ENCODE data around the gene PLS1.
A peak's percentile ranks its signal among the peaks of the same experiment; 100 is the strongest.
"Not testable (repeated sequence)": the region's sequence is repeated elsewhere in the genome, so short reads cannot be mapped to it uniquely, and the experiment has no call there.

PLS1 gene

GRCh38 chr3:142663865-142664264, 67.7 kb downstream of the PLS1 start:
- DNase-seq (ENCODE audit: low read depth, low spot score) = no peak
- no peak overlapping the region for H3K4me3 ChIP-seq (ENCODE audit: low read length)

- no peak for DNase-seq (ENCODE audit: low read depth, low spot score)
- H3K4me3 ChIP-seq (ENCODE audit: low read length) = no peak overlapping the region
These were observed 68.1 kb downstream of the PLS1 start for GRCh38 chr3:142664311-142664710.

- H3K4me3 ChIP-seq (ENCODE audit: low read length) = no peak overlapping the region
- DNase-seq (ENCODE audit: low read depth, low spot score) = no peak
These were observed 68.6 kb downstream of the PLS1 start for GRCh38 chr3:142664819-142665218.

DNA sequence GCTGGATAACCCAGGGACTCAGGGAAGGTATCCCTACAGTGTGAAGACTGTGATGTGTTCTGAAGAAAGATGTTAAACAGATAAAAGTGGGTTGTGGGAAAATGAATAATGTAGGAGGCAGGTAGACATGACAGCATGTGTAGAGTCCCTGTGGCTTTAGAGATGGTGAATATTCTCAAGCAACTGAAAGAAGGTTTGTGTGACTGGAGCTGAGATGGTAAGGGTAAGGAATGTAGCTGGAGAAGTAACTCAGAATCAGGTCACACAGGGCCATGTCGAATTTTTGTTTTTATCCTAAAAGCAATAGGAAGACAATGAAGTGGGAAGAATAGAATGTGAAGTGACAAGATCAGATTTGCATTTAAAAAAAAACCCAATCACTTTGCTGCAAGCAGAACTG, 73.9 kb downstream of the PLS1 start:
- no peak overlapping the region for H3K4me3 ChIP-seq (ENCODE audit: low read length)
- no peak for DNase-seq (ENCODE audit: low read depth, low spot score)

DNA sequence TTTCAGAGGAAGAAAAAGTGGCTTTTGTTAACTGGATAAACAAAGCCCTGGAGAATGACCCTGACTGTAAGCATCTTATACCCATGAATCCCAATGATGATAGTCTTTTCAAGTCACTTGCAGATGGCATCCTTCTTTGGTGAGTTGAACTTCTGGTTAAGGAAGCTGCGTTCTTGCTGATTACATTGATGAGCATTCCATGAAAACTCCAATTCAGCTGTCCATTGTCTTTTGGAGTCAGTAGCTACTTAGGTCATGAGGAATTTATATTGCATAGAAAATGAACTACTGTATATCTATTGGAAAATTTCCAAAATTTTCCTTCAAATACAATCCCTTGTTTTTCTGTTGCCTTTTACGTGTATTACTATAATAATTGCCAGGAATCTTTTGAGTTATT, 80.0 kb downstream of the PLS1 start:
- no peak overlapping the region for H3K4me3 ChIP-seq (ENCODE audit: low read length)
- no peak for DNase-seq (ENCODE audit: low read depth, low spot score)

GRCh38 chr3:142680710-142681109, 84.5 kb downstream of the PLS1 start:
- H3K4me3 ChIP-seq (ENCODE audit: low read length) = no peak overlapping the region
- no peak for DNase-seq (ENCODE audit: low read depth, low spot score)

DNA sequence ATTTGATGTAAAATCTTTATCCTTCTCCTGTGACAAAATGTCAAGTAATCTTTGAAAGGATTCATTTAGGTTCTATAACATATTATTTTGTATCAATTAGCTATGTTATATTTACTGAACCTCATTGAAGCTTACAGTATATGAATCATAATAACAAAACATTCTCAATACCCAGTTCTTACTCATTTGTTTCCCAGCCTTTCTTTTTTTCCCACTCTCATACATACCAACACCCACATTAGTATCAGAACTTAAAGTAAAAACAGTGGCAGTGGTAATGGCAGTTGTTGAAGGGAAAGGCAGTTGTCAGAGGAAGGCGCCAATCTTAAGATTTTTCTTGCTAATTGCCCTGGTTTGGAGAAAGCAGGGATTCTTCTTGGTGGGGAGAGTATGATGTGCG, 94.4 kb downstream of the PLS1 start:
- H3K4me3 ChIP-seq (ENCODE audit: low read length) = no peak overlapping the region
- DNase-seq (ENCODE audit: low read depth, low spot score) = no peak

GRCh38 chr3:142691527-142691926, 95.3 kb downstream of the PLS1 start:
- DNase-seq (ENCODE audit: low read depth, low spot score) = no peak
- no peak overlapping the region for H3K4me3 ChIP-seq (ENCODE audit: low read length)

GRCh38 chr3:142693136-142693853, 97.1 kb downstream of the PLS1 start:
- no peak overlapping the region for H3K4me3 ChIP-seq (ENCODE audit: low read length)
- DNase-seq (ENCODE audit: low read depth, low spot score) = no peak

GRCh38 chr3:142694225-142694624, 98.0 kb downstream of the PLS1 start:
- DNase-seq (ENCODE audit: low read depth, low spot score) = no peak

DNA sequence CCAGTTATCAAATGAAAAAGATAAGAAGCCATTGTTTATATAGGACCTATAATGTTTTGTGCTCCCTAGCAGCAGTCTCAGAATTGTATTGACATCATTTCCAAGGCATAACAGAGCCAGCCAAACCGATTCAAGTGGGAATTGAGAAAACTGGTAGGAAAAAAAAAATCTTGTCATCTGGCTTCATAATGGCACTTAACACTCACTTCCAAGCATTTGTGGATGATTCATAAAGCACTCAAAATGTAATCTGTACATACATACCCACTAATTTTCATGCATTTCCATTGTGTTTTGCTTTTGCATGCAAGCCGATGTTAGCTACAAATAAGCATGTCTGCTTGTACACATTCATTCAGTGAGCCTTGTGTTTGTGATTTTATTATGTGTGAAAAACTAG, 109.0 kb downstream of the PLS1 start:
- no peak for DNase-seq (ENCODE audit: low read depth, low spot score)
- H3K4me3 ChIP-seq (ENCODE audit: low read length) = no peak overlapping the region

More at GRCh38 chr3:142694225-142694624, 98.0 kb downstream of the PLS1 start:
- H3K4me3 ChIP-seq (ENCODE audit: low read length) = no peak overlapping the region

- no peak for DNase-seq (ENCODE audit: low read depth, low spot score)
- H3K4me3 ChIP-seq (ENCODE audit: low read length) = no peak overlapping the region
These were observed 110.3 kb downstream of the PLS1 start for GRCh38 chr3:142706321-142707127.

DNA sequence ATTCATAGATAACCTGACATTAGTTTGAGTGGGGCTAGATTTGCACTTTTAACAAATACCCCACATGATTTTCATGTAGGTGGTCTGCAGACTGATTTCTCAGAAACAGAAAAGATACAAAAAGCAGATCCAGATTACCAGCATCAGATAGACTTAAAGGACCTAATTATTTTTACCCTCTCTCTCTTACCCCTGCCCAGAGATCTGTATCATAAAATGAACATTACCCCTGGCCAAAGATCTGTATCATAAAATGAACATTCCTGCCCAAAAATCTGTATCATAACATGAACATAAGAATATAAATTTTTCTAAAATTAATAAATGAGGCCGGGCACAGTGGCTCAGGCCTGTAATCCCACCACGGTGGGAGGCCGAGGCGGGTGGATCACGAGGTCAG, 113.0 kb downstream of the PLS1 start:
- DNase-seq (ENCODE audit: low read depth, low spot score) = no peak
- H3K4me3 ChIP-seq (ENCODE audit: low read length) = no peak overlapping the region

DNA sequence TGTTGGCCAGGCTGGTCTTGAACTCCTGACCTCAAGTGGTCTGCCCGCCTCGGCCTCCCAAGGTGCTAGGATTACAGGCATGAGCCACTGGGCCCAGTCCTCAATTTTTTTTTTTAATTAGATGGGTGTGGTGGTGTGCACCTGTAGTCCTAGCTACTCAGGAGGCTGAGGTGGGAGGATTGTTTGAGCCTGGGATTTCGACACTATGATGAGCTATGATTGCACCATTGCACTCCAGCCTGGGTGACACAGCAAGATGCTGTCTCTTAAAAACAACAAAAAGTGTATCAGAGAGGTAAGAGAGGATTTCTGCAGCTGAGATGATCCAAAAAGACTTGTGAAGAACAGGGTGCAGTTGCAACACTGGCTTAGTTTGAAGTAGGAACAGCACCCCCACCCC, 118.7 kb downstream of the PLS1 start:
- not testable (repeated sequence) for DNase-seq (ENCODE audit: low read depth, low spot score); H3K4me3 ChIP-seq (ENCODE audit: low read length)

DNA sequence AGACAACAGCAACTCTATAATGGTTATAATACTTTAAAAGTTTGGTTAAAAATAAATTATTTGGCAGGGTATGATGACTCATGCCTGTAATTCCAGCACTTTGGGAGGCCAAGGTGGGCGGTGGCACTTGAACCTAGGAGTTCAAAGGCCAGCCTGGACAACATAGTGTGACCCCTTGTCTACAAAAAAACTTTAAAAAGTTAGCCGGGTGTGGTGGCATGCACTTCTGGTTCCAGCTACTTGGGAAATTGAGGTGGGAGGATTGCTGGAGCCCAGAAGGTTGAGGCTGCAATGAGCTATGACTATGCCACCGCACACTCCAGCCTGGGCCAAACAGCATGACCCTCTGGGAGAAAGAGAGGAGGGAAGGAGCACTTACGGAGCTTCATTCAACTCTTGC, 119.9 kb downstream of the PLS1 start:
- no peak overlapping the region for H3K4me3 ChIP-seq (ENCODE audit: low read length)
- no peak for DNase-seq (ENCODE audit: low read depth, low spot score)

GRCh38 chr3:142723665-142723967, 127.4 kb downstream of the PLS1 start:
- peak; percentile 87 for DNase-seq (ENCODE audit: low read depth, low spot score)
- H3K4me3 ChIP-seq (ENCODE audit: low read length) = peak overlapping the region; percentile 55

DNA sequence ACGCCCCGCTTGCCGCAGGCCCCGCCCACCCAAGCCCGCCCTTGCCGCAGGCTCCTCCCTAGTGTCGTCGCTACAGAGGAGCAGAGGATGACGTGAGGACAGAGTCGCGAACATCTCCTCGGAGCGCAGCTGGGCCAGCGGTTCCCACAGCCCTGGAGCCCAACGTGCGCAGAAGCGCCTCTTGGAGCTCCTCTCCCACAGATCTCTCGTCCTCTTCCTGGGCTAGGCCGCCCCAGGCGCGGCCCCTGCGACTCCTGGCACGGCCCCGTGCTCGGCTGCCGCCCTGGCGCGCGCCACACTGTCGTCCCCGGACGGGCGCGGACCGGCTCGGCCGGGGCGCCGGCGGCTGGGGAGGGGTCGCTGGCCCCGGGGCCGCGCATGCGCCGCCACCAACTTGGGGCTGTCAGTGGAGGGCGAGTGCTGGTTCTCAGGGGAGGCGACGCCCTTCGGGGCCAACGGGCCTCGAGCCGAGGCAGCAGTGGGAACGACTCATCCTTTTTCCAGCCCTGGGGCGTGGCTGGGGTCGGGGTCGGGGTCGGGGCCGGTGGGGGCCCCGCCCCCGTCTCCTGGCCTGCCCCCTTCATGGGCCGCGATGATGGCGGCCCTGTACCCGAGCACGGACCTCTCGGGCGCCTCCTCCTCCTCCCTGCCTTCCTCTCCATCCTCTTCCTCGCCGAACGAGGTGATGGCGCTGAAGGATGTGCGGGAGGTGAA, 127.9 kb downstream of the PLS1 start, which contains the start of gene TRPC1:
TSS of gene TRPC1 (plus strand) at position 67 of the 714 bp plus-strand sequence. CDS start at position 593, 526 bp downstream.
- peak within 1 kb of the TSS; percentile 55 for H3K4me3 ChIP-seq (ENCODE audit: low read length)
- no peak for DNase-seq (ENCODE audit: low read depth, low spot score)

DNA sequence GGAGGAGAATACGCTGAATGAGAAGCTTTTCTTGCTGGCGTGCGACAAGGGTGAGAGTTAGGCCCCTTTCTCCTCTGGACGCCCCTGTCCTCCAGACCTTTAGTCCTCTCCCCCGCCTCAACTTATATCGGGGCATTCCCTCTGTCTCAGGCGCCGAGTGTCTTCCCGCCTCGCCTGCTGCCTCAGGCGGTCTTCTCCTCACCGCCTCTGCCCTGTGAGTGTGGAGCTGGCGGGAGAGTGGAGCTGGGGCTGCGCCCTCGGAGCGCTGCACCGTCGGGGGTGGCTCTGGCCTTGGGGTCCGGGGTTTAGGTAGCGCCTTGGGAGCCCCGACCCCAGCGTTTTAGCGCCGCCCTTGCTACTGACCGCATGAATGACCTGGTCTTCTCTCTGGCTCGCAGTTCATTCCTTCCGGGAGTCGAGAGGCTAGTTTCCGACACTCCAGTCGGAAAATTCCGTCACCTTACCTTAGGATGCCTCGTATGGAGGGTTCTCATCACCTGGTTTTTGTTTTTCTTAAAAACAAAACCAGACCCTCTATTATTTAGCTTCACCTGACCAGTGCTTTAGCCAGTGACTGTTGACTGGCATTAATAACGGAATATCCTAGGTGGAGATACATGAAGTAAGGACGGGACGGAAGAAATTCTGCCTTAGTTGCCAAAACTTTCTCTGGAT, 128.6 kb downstream of the PLS1 start:
- peak overlapping the region; percentile 55 for H3K4me3 ChIP-seq (ENCODE audit: low read length)
- DNase-seq (ENCODE audit: low read depth, low spot score) = no peak

GRCh38 chr3:142725357-142725739, 129.2 kb downstream of the PLS1 start:
- no peak overlapping the region for H3K4me3 ChIP-seq (ENCODE audit: low read length)
- DNase-seq (ENCODE audit: low read depth, low spot score) = no peak

- DNase-seq (ENCODE audit: low read depth, low spot score) = no peak
- no peak overlapping the region for H3K4me3 ChIP-seq (ENCODE audit: low read length)
These were observed 129.8 kb downstream of the PLS1 start for GRCh38 chr3:142726017-142726416.
